HCT116 (cell line): ENCODE measurements around the gene MEIS1. TPM values are rescaled to one million over a fixed set of nuclear protein-coding genes. Genes with fewer than 3 reads are reported as not detected.

Experiments used
- ATAC-seq: fragments of 200-7000 bp; cut with Tn5 transposase; 2 replicates; pipeline ENCODE4 v1.9.1; 2020; ENCODE audit warnings: mild to moderate bottlenecking, moderate library complexity
- BruUV-seq: library from RNA; stranded (reverse); fragments of 400-500 nt; replicated peaks from 2 replicates; lab custom pipeline; 2021; lab: Mats Ljungman, UMichigan
- CTCF ChIA-PET: fragments of 300-600 bp; sonication (Branson Sonifier 250); formaldehyde crosslinking; loops from one replicate; lab custom pipeline; 2021; ENCODE audit warnings: antibody characterized with exemption; lab: Charles Lee
- POLR2A ChIA-PET: fragments of 300-600, 350-600 bp; sonication (Branson Sonifier 250); formaldehyde crosslinking; loops from one replicate; lab custom pipeline; 2021; ENCODE audit warnings: antibody characterized with exemption; lab: Charles Lee
- RAD21 ChIA-PET, 2 experiments: fragments of 300-600 bp; sonication (Branson Sonifier 250); formaldehyde crosslinking; loops; one replicate each; lab custom pipeline; 2023; ENCODE audit warnings: low total read pairs in 2 of 2; ENCODE audit not compliant: uncharacterized antibody in 2 of 2, unreplicated experiment in 2 of 2, low non-redundant PET in 1 of 2; lab: Charles Lee
- DNase-seq: peaks from one replicate; pipeline ENCODE4 v3.0.0-alpha.2; 2010; ENCODE audit warnings: low read depth, low spot score
- H2AFZ ChIP-seq: fragments of 200-600 bp; shearing (Covaris generic), sonication (generic); 2 replicates; pipeline ENCODE4 v1.6.1; 2017; ENCODE audit warnings: low read depth, mixed run types, mixed read lengths, antibody characterized with exemption, low read length; ENCODE audit not compliant: poor library complexity, severe bottlenecking
- H3K27ac ChIP-seq: 2 replicates; pipeline ENCODE4 v1.5.1; 2012; ENCODE audit warnings: low read depth, low read length
- H3K27me3 ChIP-seq: fragments of 200-600 bp; sonication (generic); 2 replicates; pipeline ENCODE4 v1.6.1; 2016; ENCODE audit warnings: mixed run types, low read length, mixed read lengths; ENCODE audit not compliant: insufficient read depth
- H3K36me3 ChIP-seq, 2 experiments: fragments of 200-500 bp in 1 of 2; fragments of 200-600 bp in 1 of 2; sonication (Bioruptor generic) in 1 of 2; sonication (generic) in 1 of 2; 2 replicates each; pipeline versions ENCODE4 v1.5.1 to v1.6.1; 2014 to 2016; ENCODE audit warnings: low read length in 2 of 2, inconsistent platforms in 1 of 2, mixed read lengths in 1 of 2, mixed run types in 1 of 2; ENCODE audit not compliant: insufficient read depth in 2 of 2, control insufficient read depth in 1 of 2
- H3K4me1 ChIP-seq, 2 experiments: fragments of 200-600 bp in 1 of 2; sonication (generic) in 1 of 2; 2 replicates each; pipeline versions ENCODE4 v1.5.1 to v1.6.1; 2012 to 2017; ENCODE audit warnings: low read length in 2 of 2, inconsistent platforms in 1 of 2, mild to moderate bottlenecking in 1 of 2, mixed read lengths in 1 of 2, mixed run types in 1 of 2, moderate library complexity in 1 of 2; ENCODE audit not compliant: insufficient read depth in 2 of 2, control insufficient read depth in 1 of 2
- H3K4me2 ChIP-seq: fragments of 200-600 bp; sonication (generic); 2 replicates; pipeline ENCODE4 v1.6.1; 2017; ENCODE audit warnings: mixed run types, low read length, mixed read lengths
- H3K4me3 ChIP-seq, 2 experiments: fragments of 200-600 bp in 1 of 2; sonication (generic) in 1 of 2; replicated peaks in 1 of 2; 2 replicates each; pipeline ENCODE4 v1.5.1; 2011 to 2016; ENCODE audit warnings: low read length in 2 of 2, control low read depth in 1 of 2, low read depth in 1 of 2, mild to moderate bottlenecking in 1 of 2, mixed read lengths in 1 of 2, mixed run types in 1 of 2
- H3K79me2 ChIP-seq: fragments of 200-600 bp; sonication (generic); 2 replicates; pipeline ENCODE4 v1.6.1; 2017; ENCODE audit warnings: mild to moderate bottlenecking, mixed run types, low read length, moderate library complexity, mixed read lengths; ENCODE audit not compliant: insufficient read depth
- H3K9ac ChIP-seq: fragments of 200-600 bp; sonication (generic); 2 replicates; pipeline ENCODE4 v1.6.1; 2016; ENCODE audit warnings: low read length, mixed read lengths
- H3K9me2 ChIP-seq: fragments of 200-600 bp; sonication (generic), shearing (Covaris generic); 2 replicates; pipeline ENCODE4 v1.6.1; 2017; ENCODE audit warnings: mixed run types, mild to moderate bottlenecking, moderate library complexity; ENCODE audit not compliant: insufficient read depth
- H3K9me3 ChIP-seq, 2 experiments: fragments of 200-500 bp in 1 of 2; fragments of 200-600 bp in 1 of 2; sonication (Bioruptor generic) in 1 of 2; sonication (generic) in 1 of 2; 2 replicates each; pipeline ENCODE4 v1.6.1; 2014 to 2017; ENCODE audit warnings: low read length in 2 of 2, mixed read lengths in 2 of 2, inconsistent platforms in 1 of 2, low read depth in 1 of 2, mild to moderate bottlenecking in 1 of 2, mixed run types in 1 of 2, moderate library complexity in 1 of 2; ENCODE audit not compliant: control insufficient read depth in 1 of 2, insufficient read depth in 1 of 2
- H4K20me1 ChIP-seq: fragments of 200-600 bp; sonication (generic), shearing (Covaris generic); 2 replicates; pipeline ENCODE4 v1.6.1; 2017; ENCODE audit warnings: mixed run types, mild to moderate bottlenecking, moderate library complexity; ENCODE audit not compliant: insufficient read depth
- CBX3 ChIP-seq: IDR thresholded peaks from 2 replicates; pipeline ENCODE4 v1.6.1; 2012; ENCODE audit warnings: low read depth
- CTCF ChIP-seq, 3 experiments: fragments of 200-600 bp in 1 of 3; sonication (generic) in 1 of 3; IDR thresholded peaks in 2 of 3; conservative IDR thresholded peaks in 1 of 3; 2 replicates each; pipeline ENCODE4 v1.5.1; 2012 to 2017; ENCODE audit warnings: low read depth in 2 of 3, low read length in 2 of 3, antibody characterized with exemption in 1 of 3, borderline replicate concordance in 1 of 3, control low read depth in 1 of 3, mild to moderate bottlenecking in 1 of 3, mixed read lengths in 1 of 3, mixed run types in 1 of 3, moderate library complexity in 1 of 3; ENCODE audit not compliant: insufficient read depth in 1 of 3
- EGR1 ChIP-seq: IDR thresholded peaks from 2 replicates; pipeline ENCODE4 v1.6.1; 2012; ENCODE audit warnings: low read depth
- MAX ChIP-seq: IDR thresholded peaks from 2 replicates; pipeline ENCODE4 v1.6.1; 2012
- TCF7L2 ChIP-seq: IDR thresholded peaks from 2 replicates; pipeline ENCODE4 v1.7.0; 2011; ENCODE audit warnings: borderline replicate concordance, inconsistent platforms; ENCODE audit not compliant: insufficient read depth, insufficient read length; ENCODE audit errors: extremely low read depth
- YY1 ChIP-seq: IDR thresholded peaks from 2 replicates; pipeline ENCODE4 v1.6.1; 2011; ENCODE audit warnings: low read length, low read depth, moderate library complexity, mild to moderate bottlenecking; ENCODE audit not compliant: insufficient replicate concordance; ENCODE audit errors: extremely low read depth
- ZFX ChIP-seq: fragments of 450-650 bp; IDR thresholded peaks from 2 replicates; pipeline ENCODE4 v1.6.1; 2017
- intact Hi-C: fragments of 100-400 bp; cut with micrococcal nuclease; formaldehyde crosslinking; loops from 2 replicates; pipeline ENCODE4 v1.10.0; 2022
- total RNA-seq: library from RNA; stranded (reverse); gene quantifications from one replicate; pipeline ENCODE4 v1.2.1, GENCODE V29; 2021; ENCODE audit not compliant: unreplicated experiment
- TF ChIP-seq, protein P1 (sequence below): IDR thresholded peaks from 2 replicates; pipeline ENCODE4 v1.6.1; 2011; ENCODE audit warnings: mild to moderate bottlenecking, low read length, moderate library complexity; ENCODE audit not compliant: insufficient replicate concordance; ENCODE audit errors: extremely low read depth

The MEIS1 gene
- total RNA-seq, 1 experiment from 2014 or later: 0.32 TPM

- TF ChIP-seq, protein P1, sequence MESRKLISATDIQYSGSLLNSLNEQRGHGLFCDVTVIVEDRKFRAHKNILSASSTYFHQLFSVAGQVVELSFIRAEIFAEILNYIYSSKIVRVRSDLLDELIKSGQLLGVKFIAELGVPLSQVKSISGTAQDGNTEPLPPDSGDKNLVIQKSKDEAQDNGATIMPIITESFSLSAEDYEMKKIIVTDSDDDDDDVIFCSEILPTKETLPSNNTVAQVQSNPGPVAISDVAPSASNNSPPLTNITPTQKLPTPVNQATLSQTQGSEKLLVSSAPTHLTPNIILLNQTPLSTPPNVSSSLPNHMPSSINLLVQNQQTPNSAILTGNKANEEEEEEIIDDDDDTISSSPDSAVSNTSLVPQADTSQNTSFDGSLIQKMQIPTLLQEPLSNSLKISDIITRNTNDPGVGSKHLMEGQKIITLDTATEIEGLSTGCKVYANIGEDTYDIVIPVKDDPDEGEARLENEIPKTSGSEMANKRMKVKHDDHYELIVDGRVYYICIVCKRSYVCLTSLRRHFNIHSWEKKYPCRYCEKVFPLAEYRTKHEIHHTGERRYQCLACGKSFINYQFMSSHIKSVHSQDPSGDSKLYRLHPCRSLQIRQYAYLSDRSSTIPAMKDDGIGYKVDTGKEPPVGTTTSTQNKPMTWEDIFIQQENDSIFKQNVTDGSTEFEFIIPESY: no peak
These were observed 21.5 kb downstream of the MEIS1 start (continued) for GRCh38 chr2:66456183-66457041.

- Histone ChIP-seq H3K4me1 (no peaks in the 10 kb centered on the region), H3K9ac (no peak overlapping the region), H3K9me2 (no peaks in the 10 kb centered on the region), H3K9me3 (no peaks in the 10 kb centered on the region; a peak in 1 of 4 replicates), H2AFZ (no peak overlapping the region), H3K36me3 (no peaks in the 10 kb centered on the region), H3K4me3 (no peak overlapping the region), H3K27me3 (peaks cover 6% of the 10 kb centered on the region; the same call in 1 of the 2 replicates), H3K79me2 (no peaks in the 10 kb centered on the region), H3K4me2 (no peak overlapping the region), H4K20me1 (no peaks in the 10 kb centered on the region; the same call in 1 of the 2 replicates), H3K27ac (no peak overlapping the region)
- BruUV-seq: no TSS peak
- ATAC-seq (no peak), DNase-seq (no peak)
- RAD21 ChIA-PET: no interaction called here
- CTCF ChIA-PET: no interaction called here
- POLR2A ChIA-PET: no interaction called here
- no peak for TF ChIP-seq CBX3
- TF ChIP-seq MAX: no peak
- no peak for TF ChIP-seq EGR1
- no peak for TF ChIP-seq YY1
- no peak for TF ChIP-seq TCF7L2
- TF ChIP-seq CTCF (IDR thresholded peaks at IDR 0.05 in 2 of 3, conservative IDR thresholded peaks at IDR 0.05 in 1 of 3; ENCODE audit: borderline replicate concordance in 1 of 3, insufficient read depth in 1 of 3, low read depth in 2 of 3, low read length in 2 of 3): no peak
- no peak for TF ChIP-seq ZFX
- intact Hi-C loops: no loop called here
These were observed 22.6 kb downstream of the MEIS1 start for GRCh38 chr2:66457545-66457944.
